Measurements from ENCODE around the gene PLVAP. TPM values are rescaled to one million over a fixed set of nuclear protein-coding genes. Genes with fewer than 3 reads are reported as not detected.
"Not testable (repeated sequence)": the region's sequence is repeated elsewhere in the genome, so short reads cannot be mapped to it uniquely, and the experiment has no call there.

Gene PLVAP
- total RNA-seq, 1 donor from 2014 or later, result 166 TPM

- no peak for DNase-seq (ENCODE audit: low spot score)
Measured at GRCh38 chr19:17402982-17403855, 26.1 kb upstream of the PLVAP start.

- DNase-seq (ENCODE audit: low spot score), result no peak
Measured at GRCh38 chr19:17401628-17402027, 24.5 kb upstream of the PLVAP start.

GRCh38 chr19:17398902-17399527, 21.9 kb upstream of the PLVAP start:
- DNase-seq (ENCODE audit: low spot score), result no peak

- DNase-seq (ENCODE audit: low spot score), result peak; percentile 63
Measured at GRCh38 chr19:17394891-17395415, 17.8 kb upstream of the PLVAP start.

- no peak for DNase-seq (ENCODE audit: low spot score)
Measured at GRCh38 chr19:17393914-17394313, 16.8 kb upstream of the PLVAP start, which contains the start of gene CCDC194. CCDC194 (minus strand) TSS chr19:17394196; CDS start chr19:17394158, 38 bp downstream.

- DNase-seq (ENCODE audit: low spot score), result no peak
Measured at GRCh38 chr19:17393002-17393401, 15.9 kb upstream of the PLVAP start.

GRCh38 chr19:17391371-17392151, 14.4 kb upstream of the PLVAP start:
- DNase-seq (ENCODE audit: low spot score), result no peak

GRCh38 chr19:17390665-17391370, 13.7 kb upstream of the PLVAP start:
- DNase-seq (ENCODE audit: low spot score), result peak; percentile 88

- DNase-seq (ENCODE audit: low spot score), result no peak
Measured at GRCh38 chr19:17389957-17390664, 13.0 kb upstream of the PLVAP start.

GRCh38 chr19:17389288-17389687, 12.1 kb upstream of the PLVAP start:
- no peak for DNase-seq (ENCODE audit: low spot score)

GRCh38 chr19:17385878-17386611, 8.9 kb upstream of the PLVAP start:
- peak; percentile 46 for DNase-seq (ENCODE audit: low spot score)

GRCh38 chr19:17380426-17381138, 3.4 kb upstream of the PLVAP start:
- DNase-seq (ENCODE audit: low spot score), result no peak

GRCh38 chr19:17379221-17379631, 2.1 kb upstream of the PLVAP start:
- no peak for DNase-seq (ENCODE audit: low spot score)

GRCh38 chr19:17378271-17378670, 1.1 kb upstream of the PLVAP start:
- no peak for DNase-seq (ENCODE audit: low spot score)

- DNase-seq (ENCODE audit: low spot score), result no peak
Measured at GRCh38 chr19:17370026-17370587, 7.0 kb downstream of the PLVAP start.

GRCh38 chr19:17365361-17365760, 11.8 kb downstream of the PLVAP start:
- DNase-seq (ENCODE audit: low spot score), result no peak

GRCh38 chr19:17363852-17364605, 13.1 kb downstream of the PLVAP start:
- not testable (repeated sequence) for DNase-seq (ENCODE audit: low spot score)
